ENCODE results near the gene CD300LB. TPM values are rescaled to one million over a fixed set of nuclear protein-coding genes. Genes with fewer than 3 reads are reported as not detected.

Gene CD300LB
- total RNA-seq, 4 donors from 2014 or later, result 0.33 to 36.4 (median 0.88) TPM; not detected in 1

- TF ChIP-seq, protein P1, sequence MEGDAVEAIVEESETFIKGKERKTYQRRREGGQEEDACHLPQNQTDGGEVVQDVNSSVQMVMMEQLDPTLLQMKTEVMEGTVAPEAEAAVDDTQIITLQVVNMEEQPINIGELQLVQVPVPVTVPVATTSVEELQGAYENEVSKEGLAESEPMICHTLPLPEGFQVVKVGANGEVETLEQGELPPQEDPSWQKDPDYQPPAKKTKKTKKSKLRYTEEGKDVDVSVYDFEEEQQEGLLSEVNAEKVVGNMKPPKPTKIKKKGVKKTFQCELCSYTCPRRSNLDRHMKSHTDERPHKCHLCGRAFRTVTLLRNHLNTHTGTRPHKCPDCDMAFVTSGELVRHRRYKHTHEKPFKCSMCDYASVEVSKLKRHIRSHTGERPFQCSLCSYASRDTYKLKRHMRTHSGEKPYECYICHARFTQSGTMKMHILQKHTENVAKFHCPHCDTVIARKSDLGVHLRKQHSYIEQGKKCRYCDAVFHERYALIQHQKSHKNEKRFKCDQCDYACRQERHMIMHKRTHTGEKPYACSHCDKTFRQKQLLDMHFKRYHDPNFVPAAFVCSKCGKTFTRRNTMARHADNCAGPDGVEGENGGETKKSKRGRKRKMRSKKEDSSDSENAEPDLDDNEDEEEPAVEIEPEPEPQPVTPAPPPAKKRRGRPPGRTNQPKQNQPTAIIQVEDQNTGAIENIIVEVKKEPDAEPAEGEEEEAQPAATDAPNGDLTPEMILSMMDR (IDR thresholded peaks at IDR 0.05; ENCODE audit: low read depth), result no peak
These were observed 6.4 kb downstream of the CD300LB start for GRCh38 chr17:74524653-74525464.

GRCh38 chr17:74523308-74523707 is 8.0 kb downstream of the CD300LB start:
- TF ChIP-seq, protein P1 (IDR thresholded peaks at IDR 0.05; ENCODE audit: low read depth), result no peak

- TF ChIP-seq, protein P1 (IDR thresholded peaks at IDR 0.05; ENCODE audit: low read depth), result no peak
These were observed 8.7 kb downstream of the CD300LB start for GRCh38 chr17:74522381-74523105.

GRCh38 chr17:74521701-74522201 is 9.5 kb downstream of the CD300LB start:
- TF ChIP-seq, protein P1 (IDR thresholded peaks at IDR 0.05; ENCODE audit: low read depth), result no peak

DNA sequence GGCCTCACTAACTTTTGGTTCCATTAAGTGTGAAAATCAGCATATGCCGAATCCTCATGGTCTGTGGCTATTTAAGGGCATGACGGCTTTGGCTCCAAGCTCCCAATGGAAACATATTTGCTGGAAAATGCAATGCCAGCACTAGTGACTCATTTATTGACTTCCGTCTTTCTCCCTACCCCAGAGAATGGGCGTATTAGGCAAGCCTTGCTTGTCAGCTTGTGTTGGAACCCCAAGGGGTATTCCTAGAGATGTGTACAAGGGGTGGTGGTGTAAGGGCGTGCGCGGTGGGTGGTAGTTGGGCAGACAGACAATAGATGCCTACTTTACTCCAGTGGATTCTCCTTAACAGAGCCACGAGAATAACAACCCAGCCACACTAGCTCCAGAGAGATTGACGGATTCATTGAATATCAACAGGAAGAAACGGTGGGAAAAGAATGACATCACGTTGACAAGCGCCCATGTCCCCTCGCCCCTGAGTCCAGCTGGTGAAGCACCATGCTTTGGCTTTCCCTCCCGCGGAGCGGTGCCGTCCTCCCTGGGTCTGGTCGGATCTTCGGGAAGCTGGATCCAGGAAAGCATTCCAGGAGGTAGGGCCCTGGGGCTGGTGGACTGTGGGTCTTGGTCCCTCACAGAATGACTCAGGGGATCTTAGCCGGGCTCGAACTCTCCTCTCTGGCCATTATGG is 10.3 kb downstream of the CD300LB start:
- TF ChIP-seq, protein P1 (IDR thresholded peaks at IDR 0.05; ENCODE audit: low read depth), result no peak

DNA sequence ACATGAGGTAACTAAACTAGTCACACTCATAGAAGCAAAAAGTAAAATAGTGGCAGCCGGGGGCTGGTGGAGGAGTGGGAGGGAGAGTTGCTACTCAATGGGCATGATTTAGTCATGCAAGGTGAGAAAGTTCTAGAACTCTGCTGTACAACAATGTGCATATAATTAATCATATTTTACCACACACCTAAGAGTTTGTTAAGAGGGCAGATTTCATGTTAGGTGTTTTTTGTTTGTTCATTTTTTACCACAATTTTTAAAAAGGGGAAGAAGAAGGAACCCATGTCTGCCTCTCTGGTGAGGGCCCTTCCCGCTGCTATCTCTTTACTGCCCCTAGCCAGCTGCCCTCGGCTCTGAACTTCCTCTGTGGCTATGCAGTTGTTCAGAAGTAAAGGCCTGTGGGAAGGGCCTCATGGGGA is 11.2 kb downstream of the CD300LB start:
- TF ChIP-seq, protein P1 (IDR thresholded peaks at IDR 0.05; ENCODE audit: low read depth), result no peak

Data from subcutaneous adipose tissue (tissue), 4 donors.